Activated gamma-delta T cell treated with anti-CD3 and anti-CD28 coated beads, Interleukin-2, amount 50 U/mL, for 16 hours (primary cell): ENCODE data around the gene MYB.

Experiments used
- DNase-seq: peaks from one replicate; pipeline ENCODE4 v3.0.0-alpha.2; 2020; ENCODE audit warnings: low read depth

Gene MYB

GRCh38 chr6:135250751-135251497, 69.8 kb downstream of the MYB start:
- no peak for DNase-seq

- no peak for DNase-seq
Observed at GRCh38 chr6:135251498-135252441, 70.7 kb downstream of the MYB start.

- DNase-seq: no peak
Observed at GRCh38 chr6:135254471-135254870, 73.4 kb downstream of the MYB start.

- no peak for DNase-seq
Observed at GRCh38 chr6:135256866-135257265, 75.8 kb downstream of the MYB start.

- no peak for DNase-seq
Observed at GRCh38 chr6:135257631-135258405, 76.7 kb downstream of the MYB start.

GRCh38 chr6:135258970-135259369, 77.9 kb downstream of the MYB start:
- no peak for DNase-seq

- no peak for DNase-seq
Observed at GRCh38 chr6:135260612-135261011, 79.5 kb downstream of the MYB start.

- no peak for DNase-seq
Observed at GRCh38 chr6:135261872-135262725, 81.0 kb downstream of the MYB start.

- DNase-seq: no peak
Observed at GRCh38 chr6:135265278-135265677, 84.2 kb downstream of the MYB start.

- no peak for DNase-seq
Observed at GRCh38 chr6:135266675-135267074, 85.6 kb downstream of the MYB start.

GRCh38 chr6:135267085-135267484, 86.0 kb downstream of the MYB start:
- DNase-seq: no peak

GRCh38 chr6:135268263-135268662, 87.2 kb downstream of the MYB start:
- no peak for DNase-seq

GRCh38 chr6:135268740-135269139, 87.6 kb downstream of the MYB start:
- DNase-seq: no peak
